ENCODE measurements around the gene FRMD4A. TPM values are rescaled to one million over a fixed set of nuclear protein-coding genes. Genes with fewer than 3 reads are reported as not detected.

Gene FRMD4A
- total and polyA plus RNA-seq, 2 experiments from 2014 or later, result 3.7 to 12.6 TPM

DNA sequence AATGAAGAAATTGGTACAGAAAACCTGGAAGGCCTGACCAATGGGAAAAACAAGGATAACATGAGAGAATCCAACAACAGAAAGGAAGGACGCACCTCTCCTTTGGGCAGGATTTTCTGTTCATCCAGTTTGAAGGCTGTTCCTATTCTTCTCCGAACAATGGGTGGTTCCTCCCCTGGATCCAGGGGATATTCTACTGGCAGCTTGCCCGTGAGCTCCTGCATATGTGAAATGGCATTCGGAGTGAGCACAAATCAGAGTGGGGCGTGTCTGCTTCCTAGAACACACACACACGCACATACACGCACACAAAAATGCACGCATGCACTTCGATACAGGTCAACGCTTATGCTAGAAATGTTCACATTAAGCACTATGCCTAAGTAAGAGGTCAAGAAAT lies 660.4 kb downstream of the FRMD4A start:
- Histone ChIP-seq H3K27me3 (no peaks in the 10 kb centered on the region), H3K27ac (no peak overlapping the region), H3K4me1 (ENCODE audit: low read depth) (peaks cover 14% of the 10 kb centered on the region), H3K36me3 (no peaks in the 10 kb centered on the region), H3K4me3 (no peak overlapping the region), H3K9me3 (ENCODE audit: low read depth) (no peaks in the 10 kb centered on the region)
- DNase-seq (ENCODE audit: low read depth in 1 of 2, low spot score in 1 of 2), result no peak
- TF ChIP-seq, protein P1, sequence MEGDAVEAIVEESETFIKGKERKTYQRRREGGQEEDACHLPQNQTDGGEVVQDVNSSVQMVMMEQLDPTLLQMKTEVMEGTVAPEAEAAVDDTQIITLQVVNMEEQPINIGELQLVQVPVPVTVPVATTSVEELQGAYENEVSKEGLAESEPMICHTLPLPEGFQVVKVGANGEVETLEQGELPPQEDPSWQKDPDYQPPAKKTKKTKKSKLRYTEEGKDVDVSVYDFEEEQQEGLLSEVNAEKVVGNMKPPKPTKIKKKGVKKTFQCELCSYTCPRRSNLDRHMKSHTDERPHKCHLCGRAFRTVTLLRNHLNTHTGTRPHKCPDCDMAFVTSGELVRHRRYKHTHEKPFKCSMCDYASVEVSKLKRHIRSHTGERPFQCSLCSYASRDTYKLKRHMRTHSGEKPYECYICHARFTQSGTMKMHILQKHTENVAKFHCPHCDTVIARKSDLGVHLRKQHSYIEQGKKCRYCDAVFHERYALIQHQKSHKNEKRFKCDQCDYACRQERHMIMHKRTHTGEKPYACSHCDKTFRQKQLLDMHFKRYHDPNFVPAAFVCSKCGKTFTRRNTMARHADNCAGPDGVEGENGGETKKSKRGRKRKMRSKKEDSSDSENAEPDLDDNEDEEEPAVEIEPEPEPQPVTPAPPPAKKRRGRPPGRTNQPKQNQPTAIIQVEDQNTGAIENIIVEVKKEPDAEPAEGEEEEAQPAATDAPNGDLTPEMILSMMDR (IDR thresholded peaks at IDR 0.05; ENCODE audit: low read depth, low read length), result no peak

GRCh38 chr10:13669901-13670300 lies 660.8 kb downstream of the FRMD4A start:
- no peaks in the 10 kb centered on the region for H3K27me3 ChIP-seq
- H3K4me1 ChIP-seq (ENCODE audit: low read depth), result peaks cover 14% of the 10 kb centered on the region
- no peak for DNase-seq (ENCODE audit: low read depth in 1 of 2, low spot score in 1 of 2)
- no peaks in the 10 kb centered on the region for H3K9me3 ChIP-seq (ENCODE audit: low read depth)
- TF ChIP-seq, protein P1 (IDR thresholded peaks at IDR 0.05; ENCODE audit: low read depth, low read length), result no peak
- H3K36me3 ChIP-seq, result no peaks in the 10 kb centered on the region
- H3K27ac ChIP-seq, result no peak overlapping the region
- no peak overlapping the region for H3K4me3 ChIP-seq

GRCh38 chr10:13669182-13669855 lies 661.4 kb downstream of the FRMD4A start:
- Histone ChIP-seq H3K27me3 (no peaks in the 10 kb centered on the region), H3K36me3 (no peaks in the 10 kb centered on the region), H3K4me1 (ENCODE audit: low read depth) (peaks cover 14% of the 10 kb centered on the region), H3K27ac (no peak overlapping the region), H3K9me3 (ENCODE audit: low read depth) (no peaks in the 10 kb centered on the region), H3K4me3 (no peak overlapping the region)
- DNase-seq (ENCODE audit: low read depth in 1 of 2, low spot score in 1 of 2), result no peak
- TF ChIP-seq, protein P1 (IDR thresholded peaks at IDR 0.05; ENCODE audit: low read depth, low read length), result no peak

DNA sequence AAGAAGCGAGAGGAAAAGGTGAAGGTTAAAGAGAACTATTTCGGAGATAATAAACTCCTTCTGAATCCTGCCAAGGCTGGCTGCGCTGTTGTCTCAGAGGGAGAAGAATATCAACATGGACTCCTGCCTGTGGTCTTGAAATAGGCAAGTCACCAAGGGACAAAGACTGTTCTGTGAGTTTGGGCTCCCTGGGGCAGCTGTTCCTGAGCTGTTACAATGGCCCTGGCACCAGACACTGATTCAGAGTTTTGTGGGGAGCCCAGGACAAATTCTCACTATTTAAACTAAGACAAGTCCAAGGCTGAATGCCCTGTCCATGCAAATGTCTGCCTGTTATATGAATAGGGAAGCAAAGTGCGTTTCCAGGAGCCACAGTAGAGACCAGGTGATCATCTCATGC lies 662.6 kb downstream of the FRMD4A start:
- no peak overlapping the region for H3K4me3 ChIP-seq
- no peaks in the 10 kb centered on the region for H3K36me3 ChIP-seq
- H3K27me3 ChIP-seq, result no peaks in the 10 kb centered on the region
- no peak for DNase-seq (ENCODE audit: low read depth in 1 of 2, low spot score in 1 of 2)
- no peaks in the 10 kb centered on the region for H3K9me3 ChIP-seq (ENCODE audit: low read depth)
- H3K27ac ChIP-seq, result no peak overlapping the region
- TF ChIP-seq, protein P1 (IDR thresholded peaks at IDR 0.05; ENCODE audit: low read depth, low read length), result no peak
- peaks cover 10% of the 10 kb centered on the region for H3K4me1 ChIP-seq (ENCODE audit: low read depth)

- Histone ChIP-seq H3K4me3 (no peak overlapping the region), H3K4me1 (ENCODE audit: low read depth) (no peaks in the 10 kb centered on the region), H3K27ac (no peak overlapping the region), H3K36me3 (no peaks in the 10 kb centered on the region), H3K27me3 (no peaks in the 10 kb centered on the region), H3K9me3 (ENCODE audit: low read depth) (no peaks in the 10 kb centered on the region)
- TF ChIP-seq, protein P1 (IDR thresholded peaks at IDR 0.05; ENCODE audit: low read depth, low read length), result no peak
- no peak for DNase-seq (ENCODE audit: low read depth in 1 of 2, low spot score in 1 of 2)
Measured at GRCh38 chr10:13665516-13666262, 665.0 kb downstream of the FRMD4A start.
